ENCODE results near the gene DOK7. TPM values are rescaled to one million over a fixed set of nuclear protein-coding genes. Genes with fewer than 3 reads are reported as not detected.

Gene DOK7
- polyA plus RNA-seq, 3 donors = not detected

DNA sequence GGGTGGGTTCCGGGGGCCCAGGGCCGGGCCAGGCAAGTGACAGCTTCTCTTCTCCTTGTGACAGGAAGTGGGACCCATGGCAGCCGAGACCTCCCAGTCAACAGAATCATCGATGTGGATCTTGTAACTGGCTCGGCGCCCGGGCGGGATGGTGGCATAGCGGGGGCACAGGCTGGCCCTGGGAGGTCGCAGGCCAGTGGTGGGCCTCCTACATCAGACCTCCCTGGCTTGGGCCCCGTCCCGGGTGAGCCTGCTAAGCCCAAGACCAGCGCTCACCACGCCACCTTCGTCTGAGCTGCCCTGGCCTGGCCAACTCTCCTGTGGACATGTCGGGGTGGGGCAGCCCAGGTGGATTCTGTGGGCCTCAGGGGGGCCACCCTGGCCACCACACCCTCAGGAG, 23.7 kb upstream of the DOK7 start:
- Histone ChIP-seq H3K9me3 (replicated peaks in 1 of 2; ENCODE audit: control insufficient read depth in 1 of 2, insufficient read depth in 1 of 2, low read length in 2 of 2) (no peaks in the 10 kb centered on the region), H3K4me2 (replicated peaks; ENCODE audit: extremely low read depth, low read length, poor library complexity, severe bottlenecking) (no peak overlapping the region), H3K27ac (ENCODE audit: low read depth in 1 of 2, low read length in 2 of 2) (no peak overlapping the region), H3K9ac (ENCODE audit: insufficient read depth, low read length, poor library complexity, severe bottlenecking) (no peak overlapping the region), H3K36me3 (replicated peaks in 1 of 2; ENCODE audit: control insufficient read depth in 1 of 2, insufficient read depth in 2 of 2, low read length in 2 of 2) (no peaks in the 10 kb centered on the region), H3K4me3 (replicated peaks in 1 of 3; ENCODE audit: low read depth in 2 of 3, low read length in 3 of 3) (no peak overlapping the region), H3K4me1 (ENCODE audit: control insufficient read depth in 1 of 2, insufficient read depth in 2 of 2, low read length in 2 of 2) (peaks cover 9 to 13% of the 10 kb centered on the region in 2 donors), H3K79me2 (ENCODE audit: insufficient read depth, low read length) (no peaks in the 10 kb centered on the region), H2AFZ (ENCODE audit: insufficient read depth, low read depth, low read length, poor library complexity, severe bottlenecking) (no peak overlapping the region), H3K27me3 (ENCODE audit: control insufficient read depth in 2 of 2, insufficient read depth in 2 of 2, low read length in 2 of 2) (no peaks in the 10 kb centered on the region), H4K20me1 (ENCODE audit: insufficient read depth, low read length) (no peaks in the 10 kb centered on the region)
- Mint-ChIP-seq H3K4me3 (no peak overlapping the region), H3K27ac (no peak overlapping the region), H3K4me1 (peaks cover 12% of the 10 kb centered on the region), H3K27me3 (ENCODE audit: low read depth in 3 of 3) (peaks cover 0 to 1% (median 0%) of the 10 kb centered on the region in 3 donors), H3K9me3 (peaks cover 0 to 3% (median 0%) of the 10 kb centered on the region in 7 donors), H3K36me3 (no peaks in the 10 kb centered on the region)
- intact Hi-C loops (cut with micrococcal nuclease) = no loop called here
- 80% methylated on average over 16 of the region's 16 CpGs for WGBS (ENCODE audit: insufficient coverage)
- DNase-seq = no peak
- TF ChIP-seq, protein P1, sequence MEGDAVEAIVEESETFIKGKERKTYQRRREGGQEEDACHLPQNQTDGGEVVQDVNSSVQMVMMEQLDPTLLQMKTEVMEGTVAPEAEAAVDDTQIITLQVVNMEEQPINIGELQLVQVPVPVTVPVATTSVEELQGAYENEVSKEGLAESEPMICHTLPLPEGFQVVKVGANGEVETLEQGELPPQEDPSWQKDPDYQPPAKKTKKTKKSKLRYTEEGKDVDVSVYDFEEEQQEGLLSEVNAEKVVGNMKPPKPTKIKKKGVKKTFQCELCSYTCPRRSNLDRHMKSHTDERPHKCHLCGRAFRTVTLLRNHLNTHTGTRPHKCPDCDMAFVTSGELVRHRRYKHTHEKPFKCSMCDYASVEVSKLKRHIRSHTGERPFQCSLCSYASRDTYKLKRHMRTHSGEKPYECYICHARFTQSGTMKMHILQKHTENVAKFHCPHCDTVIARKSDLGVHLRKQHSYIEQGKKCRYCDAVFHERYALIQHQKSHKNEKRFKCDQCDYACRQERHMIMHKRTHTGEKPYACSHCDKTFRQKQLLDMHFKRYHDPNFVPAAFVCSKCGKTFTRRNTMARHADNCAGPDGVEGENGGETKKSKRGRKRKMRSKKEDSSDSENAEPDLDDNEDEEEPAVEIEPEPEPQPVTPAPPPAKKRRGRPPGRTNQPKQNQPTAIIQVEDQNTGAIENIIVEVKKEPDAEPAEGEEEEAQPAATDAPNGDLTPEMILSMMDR (IDR thresholded peaks at IDR 0.05) = no peak

DNA sequence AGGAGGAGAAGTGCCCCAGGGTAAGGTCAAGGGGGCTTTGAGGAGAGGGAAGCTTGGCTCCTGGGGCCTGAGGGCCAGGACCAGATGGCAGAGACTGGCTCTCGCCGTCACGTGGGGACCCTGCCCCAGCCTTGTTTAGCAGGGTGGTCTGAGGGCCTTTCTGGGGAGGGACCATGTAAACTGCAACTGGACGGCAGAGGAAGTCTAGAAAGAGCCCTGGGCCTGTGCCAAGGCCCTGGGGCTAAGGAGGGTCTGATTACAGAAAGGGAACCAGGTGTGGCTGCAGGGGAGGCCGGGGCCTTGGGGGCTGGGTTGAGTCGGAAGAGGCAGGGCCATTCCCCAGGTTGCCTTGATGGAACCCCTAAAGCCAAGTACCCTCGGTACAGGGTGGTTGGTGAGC, 23.1 kb upstream of the DOK7 start:
- Histone ChIP-seq H3K27ac (ENCODE audit: low read depth in 1 of 2, low read length in 2 of 2) (no peak overlapping the region), H3K27me3 (ENCODE audit: control insufficient read depth in 2 of 2, insufficient read depth in 2 of 2, low read length in 2 of 2) (no peaks in the 10 kb centered on the region), H3K79me2 (ENCODE audit: insufficient read depth, low read length) (no peaks in the 10 kb centered on the region), H4K20me1 (ENCODE audit: insufficient read depth, low read length) (no peaks in the 10 kb centered on the region), H3K36me3 (replicated peaks in 1 of 2; ENCODE audit: control insufficient read depth in 1 of 2, insufficient read depth in 2 of 2, low read length in 2 of 2) (no peaks in the 10 kb centered on the region), H3K4me2 (replicated peaks; ENCODE audit: extremely low read depth, low read length, poor library complexity, severe bottlenecking) (no peak overlapping the region), H3K9ac (ENCODE audit: insufficient read depth, low read length, poor library complexity, severe bottlenecking) (no peak overlapping the region), H2AFZ (ENCODE audit: insufficient read depth, low read depth, low read length, poor library complexity, severe bottlenecking) (no peak overlapping the region), H3K9me3 (replicated peaks in 1 of 2; ENCODE audit: control insufficient read depth in 1 of 2, insufficient read depth in 1 of 2, low read length in 2 of 2) (no peaks in the 10 kb centered on the region), H3K4me3 (replicated peaks in 1 of 3; ENCODE audit: low read depth in 2 of 3, low read length in 3 of 3) (no peak overlapping the region), H3K4me1 (ENCODE audit: control insufficient read depth in 1 of 2, insufficient read depth in 2 of 2, low read length in 2 of 2) (peaks cover 9 to 13% of the 10 kb centered on the region in 2 donors)
- 67% methylated on average over 7 of the region's 7 CpGs for WGBS (ENCODE audit: insufficient coverage)
- no peak for DNase-seq
- H3K36me3 Mint-ChIP-seq = no peaks in the 10 kb centered on the region
- TF ChIP-seq, protein P1 (IDR thresholded peaks at IDR 0.05) = no peak
- no peak overlapping the region for H3K27ac Mint-ChIP-seq
- H3K9me3 Mint-ChIP-seq = peaks cover 0 to 3% (median 0%) of the 10 kb centered on the region in 7 donors
- H3K27me3 Mint-ChIP-seq (ENCODE audit: low read depth in 3 of 3) = peaks cover 0 to 1% (median 0%) of the 10 kb centered on the region in 3 donors
- no peak overlapping the region for H3K4me3 Mint-ChIP-seq
- H3K4me1 Mint-ChIP-seq = peaks cover 12% of the 10 kb centered on the region
- intact Hi-C loops (cut with micrococcal nuclease) = loop anchor here (5.0 to 10.0 kb wide), 2 partner anchors 245 to 248 kb away; no protein-coding TSS in a partner anchor

Measured in CD14-positive monocyte (primary cell).